HG03039 (cell line): ENCODE results near the gene MGRN1.
A peak's percentile ranks its signal among the peaks of the same experiment; 100 is the strongest.

ENCODE experiments used
- ATAC-seq: cut with Tn5 transposase; IDR thresholded peaks from one replicate; pipeline ENCODE4 v1.9.1; 2021; ENCODE audit warnings: mild to moderate bottlenecking, moderate library complexity; ENCODE audit not compliant: unreplicated experiment

Gene MGRN1

GRCh38 chr16:4623593-4623992 lies 1.0 kb upstream of the MGRN1 start:
- no peak for ATAC-seq

GRCh38 chr16:4624827-4625559 lies 367 bp downstream of the MGRN1 start:
- ATAC-seq: peak; percentile 47

GRCh38 chr16:4625560-4626159 lies 1.0 kb downstream of the MGRN1 start:
- no peak for ATAC-seq

- ATAC-seq: no peak
Observed at GRCh38 chr16:4626396-4626795, 1.8 kb downstream of the MGRN1 start.

GRCh38 chr16:4628283-4628682 lies 3.7 kb downstream of the MGRN1 start:
- no peak for ATAC-seq

- ATAC-seq: no peak
Observed at GRCh38 chr16:4631444-4631843, 6.8 kb downstream of the MGRN1 start.

GRCh38 chr16:4633910-4634635 lies 9.4 kb downstream of the MGRN1 start:
- ATAC-seq: no peak

GRCh38 chr16:4634768-4635167 lies 10.1 kb downstream of the MGRN1 start:
- no peak for ATAC-seq

GRCh38 chr16:4636196-4636595 lies 11.6 kb downstream of the MGRN1 start:
- ATAC-seq: no peak

- no peak for ATAC-seq
Observed at GRCh38 chr16:4637501-4638166, 13.0 kb downstream of the MGRN1 start.

- ATAC-seq: no peak
Observed at GRCh38 chr16:4639899-4640509, 15.4 kb downstream of the MGRN1 start.

GRCh38 chr16:4640572-4641305 lies 16.1 kb downstream of the MGRN1 start:
- ATAC-seq: no peak

GRCh38 chr16:4641306-4641687 lies 16.7 kb downstream of the MGRN1 start:
- ATAC-seq: no peak

- no peak for ATAC-seq
Observed at GRCh38 chr16:4641895-4642294, 17.3 kb downstream of the MGRN1 start.

GRCh38 chr16:4646773-4647643 lies 22.4 kb downstream of the MGRN1 start:
- ATAC-seq: no peak

- no peak for ATAC-seq
Observed at GRCh38 chr16:4647644-4647980, 23.0 kb downstream of the MGRN1 start.

- no peak for ATAC-seq
Observed at GRCh38 chr16:4648917-4649316, 24.3 kb downstream of the MGRN1 start.

- ATAC-seq: no peak
Observed at GRCh38 chr16:4649744-4650442, 25.3 kb downstream of the MGRN1 start.
